HG03196 (cell line): ENCODE results near the gene ESPN.
"Not testable (repeated sequence)": the region's sequence is repeated elsewhere in the genome, so short reads cannot be mapped to it uniquely, and the experiment has no call there.

Experiments
- ATAC-seq: cut with Tn5 transposase; IDR thresholded peaks from one replicate; pipeline ENCODE4 v1.9.1; 2021; ENCODE audit not compliant: unreplicated experiment

Gene ESPN

DNA sequence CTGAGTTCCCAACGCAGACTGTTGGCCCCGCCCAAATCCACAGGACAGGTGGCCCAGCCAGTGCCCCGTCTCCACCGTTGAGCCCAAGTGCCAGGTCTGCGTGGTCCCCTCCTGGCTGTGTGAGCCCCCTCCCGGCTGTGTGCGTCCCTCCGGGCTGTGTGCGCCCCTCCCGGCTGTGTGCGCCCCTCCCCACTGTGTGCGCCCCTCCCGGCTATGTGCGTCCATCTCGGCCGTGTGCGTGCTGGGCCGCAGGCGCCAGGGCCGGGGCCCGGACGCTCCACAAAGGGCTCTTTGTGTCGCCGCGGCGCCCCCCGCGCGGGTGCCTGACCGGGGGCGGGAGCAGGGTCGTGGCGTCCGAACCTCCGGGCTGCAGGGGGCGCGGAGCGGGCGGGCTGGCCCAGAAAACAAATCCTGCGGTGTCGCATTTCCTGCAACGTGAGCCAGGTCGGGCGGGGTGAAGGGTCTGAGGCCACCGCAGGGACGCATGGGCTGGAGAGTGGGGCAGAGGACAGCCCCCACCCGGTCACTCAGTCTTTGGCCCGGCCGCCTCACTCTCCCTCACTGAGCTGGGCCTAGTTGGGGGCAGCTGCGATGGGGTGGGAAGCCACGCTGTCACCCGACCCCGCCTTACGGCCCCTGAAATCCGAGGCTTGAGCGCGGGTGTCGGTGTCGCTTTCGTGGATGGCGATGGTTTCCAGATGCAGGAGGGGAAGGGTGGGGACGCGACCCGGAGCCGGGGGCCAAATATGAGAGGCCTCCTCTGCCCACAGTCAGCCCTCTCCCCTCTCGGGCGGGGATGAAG lies 22.6 kb downstream of the ESPN start:
- no peak for ATAC-seq

DNA sequence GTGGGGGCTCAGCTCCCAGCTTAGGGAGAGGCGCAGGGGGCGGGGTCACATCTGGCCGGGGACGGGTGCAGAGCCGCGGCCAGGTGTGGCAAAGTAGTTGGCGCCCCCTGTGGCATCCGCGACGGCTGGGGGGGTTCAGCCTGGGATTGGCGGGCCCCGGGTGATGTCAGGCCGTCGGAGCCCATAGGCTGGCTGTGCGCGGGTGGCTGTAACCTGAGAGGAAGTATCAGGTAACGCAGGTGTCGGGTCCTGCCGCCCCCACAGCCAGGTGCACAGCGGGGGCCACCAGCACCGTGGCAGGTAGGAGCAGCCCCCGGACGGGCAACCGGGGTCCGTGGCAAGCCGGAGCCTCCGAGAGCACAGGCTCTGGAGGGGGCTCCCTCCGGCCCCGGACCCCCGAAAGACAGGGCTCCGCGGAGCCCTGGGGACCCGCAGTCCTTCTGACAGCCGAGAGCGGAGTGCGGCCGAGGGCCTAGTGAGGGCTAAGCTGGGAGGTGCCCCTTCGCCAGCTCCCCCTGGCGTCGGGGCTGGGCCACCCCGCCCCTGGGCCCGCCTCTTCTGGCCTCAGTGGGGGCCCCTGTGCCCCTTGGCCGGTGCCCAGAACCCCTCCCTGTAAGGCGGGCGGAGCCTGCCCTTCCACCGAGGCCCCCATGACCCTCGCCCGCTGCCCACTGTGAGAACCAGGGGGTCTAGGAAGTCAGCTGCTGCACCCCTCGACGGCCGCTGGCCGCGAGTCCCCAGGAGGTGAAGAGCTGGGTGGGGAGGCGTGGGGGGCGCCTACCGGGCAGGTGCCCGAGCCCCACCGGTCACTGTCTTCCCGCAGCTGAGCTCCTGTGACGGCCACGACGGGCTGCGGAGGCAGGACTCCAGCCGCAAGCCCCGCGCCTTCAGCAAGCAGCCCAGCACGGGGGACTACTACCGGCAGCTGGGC lies 23.5 kb downstream of the ESPN start:
- ATAC-seq: no peak

DNA sequence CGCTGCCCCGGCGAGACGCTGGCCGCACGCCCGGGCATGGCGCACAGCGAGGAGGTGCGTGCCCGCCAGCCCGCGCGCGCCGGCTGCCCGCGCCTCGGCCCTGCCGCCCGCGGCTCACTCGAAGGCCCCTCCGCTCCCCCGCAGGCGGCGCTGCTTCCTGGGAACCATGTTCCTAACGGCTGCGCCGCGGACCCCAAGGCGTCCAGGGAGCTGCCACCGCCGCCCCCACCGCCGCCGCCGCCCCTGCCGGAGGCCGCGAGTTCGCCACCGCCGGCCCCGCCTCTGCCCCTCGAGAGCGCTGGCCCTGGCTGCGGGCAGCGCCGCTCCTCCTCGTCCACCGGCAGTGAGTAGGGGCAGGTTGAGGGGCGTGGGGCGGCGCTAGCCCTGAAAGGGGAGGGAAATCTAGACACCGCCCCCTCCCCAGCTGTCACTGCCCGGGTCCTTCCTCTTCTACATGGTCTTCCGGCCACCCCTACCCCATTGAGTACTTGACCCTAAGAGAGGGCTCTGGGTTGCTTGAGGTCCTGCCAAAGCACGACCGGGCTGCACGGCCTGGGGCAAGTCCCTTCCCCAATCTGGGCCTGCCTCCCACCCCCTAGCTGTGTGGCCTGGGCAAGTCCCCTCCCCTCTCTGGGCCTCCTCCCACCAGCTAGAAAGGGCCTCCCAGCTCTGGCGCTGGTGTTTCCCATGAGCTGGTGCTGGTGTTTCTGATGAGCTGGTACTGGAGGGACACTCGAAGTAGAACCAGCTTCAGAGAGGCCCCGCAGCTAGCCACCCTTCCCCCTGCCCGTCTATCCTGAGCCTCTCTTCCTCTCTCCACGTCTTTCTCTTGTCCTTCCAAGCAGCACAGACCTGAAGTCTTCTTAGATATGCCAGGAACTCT lies 24.4 kb downstream of the ESPN start:
- no peak for ATAC-seq

DNA sequence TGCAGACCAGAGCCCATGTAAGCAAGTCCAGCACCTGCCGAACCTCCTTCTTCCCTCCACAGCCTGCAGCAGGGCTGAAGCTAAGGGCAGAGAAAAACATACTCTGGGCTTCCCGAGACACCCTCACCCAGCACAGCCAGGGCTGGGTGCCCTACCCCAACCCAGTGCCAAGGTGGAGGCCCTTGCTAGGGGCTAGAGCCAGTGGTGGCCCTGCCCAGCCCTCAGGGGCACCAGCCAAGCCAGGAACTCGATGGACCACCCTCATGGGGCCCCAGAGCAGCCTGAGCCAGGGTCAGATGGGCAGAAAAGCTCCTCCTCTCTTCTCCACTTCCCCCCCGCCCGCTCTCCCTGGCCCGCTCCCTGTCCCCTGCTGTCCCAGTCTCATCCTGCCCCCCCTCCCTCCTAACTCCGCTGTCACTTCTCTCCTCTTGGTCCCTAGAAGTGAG lies 25.5 kb downstream of the ESPN start:
- ATAC-seq: no peak

- ATAC-seq: not testable (repeated sequence)
These were observed 25.9 kb downstream of the ESPN start for GRCh38 chr1:6450486-6450885.

DNA sequence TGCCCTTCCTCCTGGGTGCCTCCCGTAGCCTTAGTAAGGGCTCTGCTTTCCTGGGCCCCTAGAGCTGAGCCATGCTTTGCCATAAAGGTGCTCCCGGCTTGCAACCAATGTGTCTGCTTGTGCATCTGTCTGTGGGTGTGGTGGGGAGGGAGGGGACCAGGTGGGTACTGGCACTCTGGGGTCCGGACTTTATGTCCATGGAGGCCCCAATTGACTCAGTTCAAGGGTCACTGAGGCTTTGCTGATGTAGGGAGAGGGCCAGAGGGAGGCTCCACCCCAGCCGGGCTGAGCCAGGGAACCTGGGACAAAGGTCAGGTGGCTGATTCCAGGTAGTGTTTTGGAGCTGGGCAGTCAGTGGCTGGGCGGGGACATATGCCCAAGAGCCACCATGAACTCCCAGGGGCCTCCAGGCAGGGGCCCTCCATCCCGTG lies 26.4 kb downstream of the ESPN start:
- no peak for ATAC-seq

- not testable (repeated sequence) for ATAC-seq
These were observed 29.6 kb downstream of the ESPN start for GRCh38 chr1:6453895-6454855.

GRCh38 chr1:6454856-6455751 lies 30.5 kb downstream of the ESPN start:
- ATAC-seq: no peak

- not testable (repeated sequence) for ATAC-seq
These were observed 31.4 kb downstream of the ESPN start for GRCh38 chr1:6455752-6456520.

DNA sequence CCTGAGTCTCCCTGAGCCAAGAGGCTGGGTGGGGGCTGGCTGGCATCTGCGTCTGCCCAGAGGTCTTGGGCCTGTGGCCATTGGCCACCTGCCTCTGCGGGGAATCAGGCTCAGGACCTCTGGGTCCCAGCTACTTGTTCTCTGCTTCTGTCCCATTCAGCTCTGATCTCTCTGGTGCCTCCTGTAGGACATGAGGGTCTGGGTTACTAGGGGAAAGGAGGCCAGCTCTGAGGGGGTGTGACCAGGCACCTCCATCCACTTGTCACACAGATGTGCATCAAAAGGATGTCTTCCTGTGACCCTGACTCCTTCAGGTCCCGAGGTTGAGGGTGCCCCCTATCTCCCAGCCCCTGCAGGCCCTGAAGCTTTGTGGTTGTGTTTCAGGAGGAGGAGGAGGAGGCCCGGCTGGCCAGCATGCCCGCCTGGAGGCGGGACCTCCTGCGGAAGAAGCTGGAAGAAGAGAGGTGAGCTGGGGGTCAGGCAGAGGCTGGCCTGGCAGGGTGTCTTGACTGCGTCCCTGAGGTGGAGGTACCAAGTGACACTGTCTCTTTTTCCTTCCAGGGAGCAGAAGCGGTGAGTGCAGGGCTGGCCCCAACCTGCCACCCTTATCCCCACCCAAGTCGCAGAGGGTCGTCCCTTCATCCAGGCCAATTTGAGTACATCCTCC lies 32.4 kb downstream of the ESPN start:
- no peak for ATAC-seq

GRCh38 chr1:6459850-6460265 lies 35.3 kb downstream of the ESPN start:
- ATAC-seq: no peak

DNA sequence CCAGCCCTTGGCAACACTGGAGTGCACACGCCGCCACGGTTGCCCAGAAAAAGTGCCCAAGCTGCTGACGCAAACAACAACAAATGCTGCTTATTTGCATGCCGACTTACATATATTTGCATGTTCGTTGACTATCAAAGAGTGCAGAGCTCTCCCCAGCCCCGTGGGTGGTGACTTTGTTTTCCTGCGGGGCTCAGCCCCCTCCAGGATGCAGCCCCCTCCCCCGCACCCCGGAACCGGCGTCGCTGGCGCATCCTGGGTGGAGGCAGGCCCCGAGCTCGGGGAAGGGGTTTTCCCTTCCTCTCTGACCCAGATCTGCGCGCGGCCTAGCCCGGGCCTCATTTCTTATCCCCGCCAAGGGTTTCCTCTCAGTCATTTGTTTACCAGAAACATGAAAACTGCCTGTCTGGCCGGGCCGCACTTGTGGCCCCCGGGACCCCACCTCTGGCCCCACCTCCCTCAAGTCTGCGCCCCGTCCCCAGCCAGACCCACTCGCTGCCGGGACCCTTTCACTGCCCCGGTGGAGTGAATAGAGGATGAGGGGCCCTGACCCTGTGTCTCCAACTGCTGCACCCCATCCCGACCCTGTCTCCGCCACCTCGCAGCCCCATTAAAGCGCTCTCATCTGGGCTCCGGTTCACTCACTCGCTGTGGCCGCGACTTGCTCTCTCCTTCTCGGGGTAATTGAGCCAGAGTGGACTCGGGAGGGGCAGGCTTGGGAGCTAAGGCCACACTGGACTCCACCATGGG lies 35.9 kb downstream of the ESPN start:
- ATAC-seq: no peak

GRCh38 chr1:6461051-6461530 lies 36.5 kb downstream of the ESPN start:
- no peak for ATAC-seq

GRCh38 chr1:6461538-6462411 lies 37.2 kb downstream of the ESPN start:
- no peak for ATAC-seq

DNA sequence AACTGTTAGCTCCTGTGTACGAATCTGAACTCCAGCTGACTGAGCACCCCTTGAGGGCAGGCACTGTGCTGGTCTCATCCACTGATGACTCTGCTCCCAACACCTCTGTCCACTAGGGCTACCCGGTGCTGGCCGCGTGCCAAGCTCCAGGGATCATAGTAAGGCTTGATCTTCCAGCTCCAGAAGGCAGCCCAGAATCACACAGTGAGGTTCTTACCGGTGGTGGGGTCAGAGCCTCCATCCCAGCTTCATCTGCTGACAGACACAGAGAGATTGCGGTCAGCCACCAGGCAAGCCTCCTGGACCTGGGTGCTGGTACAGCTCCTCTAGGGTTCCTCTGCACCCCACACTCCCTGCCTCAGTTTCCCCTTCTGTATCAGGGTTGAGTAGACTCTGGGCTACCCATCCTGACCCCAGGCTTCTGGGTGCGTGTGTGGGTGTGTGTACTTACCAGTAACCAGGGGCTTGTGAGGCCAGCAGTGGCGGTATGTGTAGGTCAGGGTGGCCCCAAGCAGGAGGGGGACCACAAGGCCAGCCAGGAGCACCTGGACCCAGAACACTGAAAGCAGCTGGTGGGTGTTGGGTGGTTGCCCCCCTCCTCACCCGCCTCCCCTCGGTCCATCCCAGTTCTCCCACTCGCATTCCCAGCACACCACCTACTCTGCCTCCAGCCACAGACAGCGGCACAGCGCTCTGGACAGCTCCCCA lies 38.0 kb downstream of the ESPN start:
- no peak for ATAC-seq
